NCI-H226 (cell line): Measurements from ENCODE around the gene EVPL.

Experiments used
- DNase-seq: peaks from one replicate; pipeline ENCODE4 v3.0.0-alpha.2; 2015

Gene EVPL

DNA sequence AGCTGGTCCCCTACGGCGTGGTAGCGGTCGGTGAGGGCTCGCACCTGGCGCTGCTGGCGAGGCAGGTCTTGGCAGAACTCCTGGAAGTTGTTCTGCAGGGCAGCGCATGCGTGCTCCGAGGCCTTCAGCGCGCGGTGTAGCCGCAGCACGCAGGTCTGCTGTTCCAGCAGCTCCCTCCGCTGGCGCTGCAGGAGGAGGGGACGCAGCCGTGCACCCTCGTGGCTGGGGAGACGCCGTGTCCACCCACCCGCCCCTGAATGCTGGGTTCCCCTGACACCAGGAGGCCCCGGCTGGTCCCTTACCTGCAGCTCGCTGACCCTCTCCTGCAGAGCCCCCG, 12.2 kb downstream of the EVPL start:
- DNase-seq, result no peak

DNA sequence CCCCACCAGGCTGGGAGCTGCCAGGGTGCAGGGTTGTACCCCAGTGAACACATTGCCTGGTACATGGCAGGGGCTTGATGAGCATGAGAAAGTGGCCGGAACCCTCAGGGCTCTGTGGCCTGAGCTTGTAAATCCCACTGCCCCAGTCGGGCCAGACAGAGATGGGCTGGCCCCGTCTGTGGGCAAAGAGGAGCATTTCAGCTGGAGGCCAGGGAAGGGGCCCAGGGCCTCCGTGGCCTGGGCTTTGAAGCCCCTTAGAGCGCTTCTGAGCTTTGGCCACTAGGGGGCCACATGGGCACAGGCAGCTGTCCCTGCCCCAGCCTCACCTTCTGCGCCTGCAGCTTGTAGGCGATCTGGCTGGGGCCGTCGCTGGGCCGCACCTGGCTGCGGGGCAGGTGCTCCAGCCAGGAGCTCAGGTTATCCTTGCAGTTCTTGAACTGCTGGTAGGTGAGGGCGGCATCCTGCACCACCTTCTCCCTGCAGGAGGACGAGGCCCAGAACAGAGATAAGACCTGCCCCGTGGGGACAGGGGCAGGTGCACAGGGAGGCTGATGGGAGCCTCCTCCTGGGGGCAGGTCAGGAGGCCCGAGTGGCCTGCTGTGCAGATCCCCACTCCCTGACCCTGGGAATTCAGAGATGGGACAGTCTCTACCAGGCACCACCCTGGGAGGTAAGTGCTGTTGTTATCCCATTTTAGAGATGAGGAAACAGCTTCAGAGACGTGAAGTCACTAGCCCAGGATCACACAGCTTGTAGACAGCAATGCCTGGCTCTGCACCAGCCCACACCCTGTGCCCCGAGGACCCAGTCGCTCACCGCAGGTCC, 12.8 kb downstream of the EVPL start:
- DNase-seq, result no peak

DNA sequence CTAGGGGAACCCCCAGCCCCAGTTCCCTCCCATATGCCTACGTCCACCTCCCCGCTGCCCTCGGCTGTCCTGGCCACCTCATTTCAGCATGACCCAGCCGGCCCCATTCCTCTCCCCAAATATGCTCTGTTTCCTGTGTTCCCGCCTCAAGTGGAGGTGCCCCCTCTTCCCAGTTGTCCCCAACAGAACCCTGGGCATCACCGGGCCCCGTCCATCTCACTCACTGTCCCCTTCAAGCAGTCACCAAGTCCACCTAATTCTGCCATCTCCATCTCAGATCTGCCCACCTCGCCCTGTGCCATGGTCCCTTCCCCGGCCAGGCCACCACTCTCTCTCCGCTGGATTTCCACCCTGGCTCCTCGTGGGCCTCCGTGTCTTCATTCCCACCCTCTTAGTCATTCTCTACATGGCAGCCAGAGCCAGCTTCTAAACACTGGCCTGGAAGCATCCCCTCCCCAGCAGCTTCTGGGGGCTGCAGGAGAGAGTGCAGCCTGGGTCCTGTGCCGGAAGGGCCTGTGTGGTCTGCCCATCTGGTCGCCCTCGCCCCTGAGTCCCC, 13.7 kb downstream of the EVPL start:
- DNase-seq, result no peak

DNA sequence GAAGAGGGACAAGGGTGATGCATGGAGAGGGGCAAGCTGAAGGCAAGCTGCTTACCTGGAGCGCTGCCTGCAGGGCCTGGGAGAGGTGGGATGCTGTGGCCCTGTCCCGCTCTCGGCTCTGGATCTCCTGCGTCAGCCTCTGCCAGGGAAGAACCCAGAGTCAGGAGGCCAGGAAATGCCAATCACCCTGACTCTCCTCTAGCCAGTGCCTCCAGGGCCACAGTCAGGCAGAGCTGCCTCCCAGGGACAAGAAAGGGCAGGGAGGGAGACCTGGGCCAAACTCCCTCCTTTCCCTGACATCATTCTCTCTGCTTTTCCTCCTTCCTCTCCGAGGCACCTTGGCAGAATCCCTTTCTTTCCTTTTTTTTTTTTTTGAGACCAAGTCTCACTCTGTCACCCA, 15.2 kb downstream of the EVPL start:
- DNase-seq, result peak; percentile 31

DNA sequence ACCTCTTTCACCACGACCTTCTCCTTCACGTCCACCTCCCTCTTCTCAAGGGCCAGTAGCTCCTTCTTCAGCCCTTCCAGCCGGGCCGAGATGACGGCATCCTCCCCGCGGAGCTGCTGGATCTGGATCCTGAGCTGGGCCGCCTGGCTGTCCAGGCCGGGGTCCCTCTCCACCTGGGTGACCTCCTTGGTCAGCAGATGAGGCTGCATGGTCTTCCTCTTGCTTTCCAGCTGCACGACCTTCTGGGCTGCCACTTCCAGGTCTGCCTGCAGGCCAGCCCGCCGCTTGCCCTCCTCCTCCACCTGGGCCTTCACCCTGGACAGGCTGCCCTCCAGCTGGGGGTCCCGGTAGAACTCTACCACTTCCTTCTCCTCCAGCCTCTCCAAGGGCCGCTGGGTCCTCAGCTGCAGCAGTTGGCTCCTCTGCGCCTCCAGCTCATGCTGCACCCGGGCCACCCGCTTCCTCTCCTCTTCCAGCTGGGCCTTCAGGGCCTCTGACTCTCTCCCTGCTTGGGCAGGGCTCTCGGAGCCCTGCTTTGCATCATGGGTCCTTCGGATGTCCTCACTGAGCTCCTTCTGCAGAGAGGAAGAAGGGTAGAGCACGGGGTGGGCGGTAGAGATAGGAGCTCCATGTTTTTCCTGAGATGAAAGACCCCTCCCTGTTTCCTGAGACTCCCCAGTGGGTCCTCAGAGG, 17.0 kb downstream of the EVPL start:
- DNase-seq, result no peak

DNA sequence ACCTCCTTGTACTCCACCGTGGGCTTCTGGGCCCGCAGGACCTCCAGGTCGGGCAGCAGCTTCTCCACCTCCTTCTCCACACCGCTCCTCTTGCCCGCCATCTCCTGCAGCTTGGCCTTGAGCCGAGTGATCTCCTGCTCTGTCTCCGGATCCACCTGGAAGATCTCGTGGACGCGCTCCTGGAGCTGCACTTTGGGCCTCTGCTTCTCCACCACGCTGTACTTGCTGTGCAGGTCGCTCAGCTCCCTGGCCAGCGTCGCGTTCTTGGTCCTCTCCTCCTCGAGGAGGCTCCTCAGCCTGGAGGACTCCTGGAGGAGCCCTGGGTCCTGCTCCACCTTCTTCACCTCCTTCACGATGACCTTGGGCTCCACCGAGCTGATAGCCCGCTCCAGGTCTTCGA, 17.7 kb downstream of the EVPL start:
- DNase-seq, result no peak

DNA sequence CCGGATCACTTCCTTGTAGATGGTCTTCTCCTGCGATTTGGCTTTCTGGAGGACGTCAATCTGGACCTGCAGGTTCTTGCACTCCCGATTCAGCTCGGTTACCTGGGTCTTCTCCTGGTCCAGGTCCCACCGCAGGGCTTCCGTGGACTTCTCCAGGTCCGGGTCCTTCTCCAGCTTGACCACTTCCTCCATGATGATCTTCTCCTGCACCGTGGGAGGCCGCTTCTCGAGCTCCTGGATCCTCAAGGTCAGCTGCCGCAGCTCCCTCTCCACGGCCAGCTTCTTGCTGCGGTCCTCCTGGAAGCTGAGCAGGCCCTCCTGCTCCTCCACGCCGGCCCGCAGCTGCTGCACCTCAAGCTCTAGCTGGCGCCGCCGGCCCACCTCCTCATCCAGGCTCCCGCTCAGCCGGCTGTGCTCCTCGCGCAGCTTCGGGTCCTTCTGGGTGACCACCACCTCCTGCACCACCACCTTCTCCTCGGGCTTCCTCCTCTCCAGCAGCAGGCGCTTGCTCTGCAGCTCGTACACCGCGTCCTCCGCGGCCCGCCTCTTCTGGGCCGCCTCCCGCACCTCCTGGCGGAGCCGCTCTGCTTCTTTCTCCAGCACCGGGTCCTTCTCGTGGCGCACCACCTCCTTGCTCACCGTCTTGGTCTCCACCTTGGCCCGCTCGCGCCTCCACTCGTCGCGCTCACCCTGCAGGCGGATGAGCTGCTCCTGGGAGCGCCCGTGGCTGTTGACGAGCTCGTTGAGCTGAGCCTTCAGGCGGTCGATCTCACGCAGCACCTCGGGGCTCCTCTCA, 18.3 kb downstream of the EVPL start:
- DNase-seq, result no peak

DNA sequence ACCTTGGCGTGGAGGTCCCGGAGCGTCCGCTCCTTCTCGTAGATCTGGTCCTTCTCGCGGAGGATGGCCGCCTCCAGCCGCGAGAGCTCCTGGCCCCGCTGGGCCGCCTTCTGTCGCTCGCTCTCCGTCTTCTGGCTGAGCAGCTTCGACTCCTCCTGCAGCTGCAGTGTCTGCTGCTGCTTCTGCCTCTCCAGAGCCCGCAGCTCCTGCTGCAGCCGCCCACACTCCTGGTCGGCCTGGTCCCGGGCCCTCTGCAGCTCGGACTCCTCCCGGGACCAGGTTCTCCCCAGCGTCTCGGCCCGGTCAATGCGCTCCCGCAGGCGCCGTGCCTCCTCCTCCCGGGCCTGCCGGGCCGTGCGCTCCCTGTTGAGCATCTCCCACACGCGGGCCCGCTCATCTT, 18.9 kb downstream of the EVPL start:
- no peak for DNase-seq

DNA sequence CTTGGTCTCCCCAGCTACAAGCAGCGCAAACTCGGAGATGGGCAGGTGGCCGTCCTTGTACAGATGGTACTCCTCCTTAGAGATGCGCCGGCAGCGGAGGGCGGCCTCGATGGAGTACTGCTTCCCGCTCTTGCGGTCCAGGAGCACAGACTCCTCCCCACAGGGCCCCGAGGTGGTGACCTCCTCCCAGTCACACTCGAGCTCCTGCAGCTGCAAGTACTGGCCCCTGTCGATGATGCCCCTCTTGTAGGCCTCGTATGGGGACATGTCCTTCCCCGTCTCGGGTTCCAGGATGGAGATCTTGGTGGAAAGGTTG, 19.3 kb downstream of the EVPL start:
- no peak for DNase-seq

DNA sequence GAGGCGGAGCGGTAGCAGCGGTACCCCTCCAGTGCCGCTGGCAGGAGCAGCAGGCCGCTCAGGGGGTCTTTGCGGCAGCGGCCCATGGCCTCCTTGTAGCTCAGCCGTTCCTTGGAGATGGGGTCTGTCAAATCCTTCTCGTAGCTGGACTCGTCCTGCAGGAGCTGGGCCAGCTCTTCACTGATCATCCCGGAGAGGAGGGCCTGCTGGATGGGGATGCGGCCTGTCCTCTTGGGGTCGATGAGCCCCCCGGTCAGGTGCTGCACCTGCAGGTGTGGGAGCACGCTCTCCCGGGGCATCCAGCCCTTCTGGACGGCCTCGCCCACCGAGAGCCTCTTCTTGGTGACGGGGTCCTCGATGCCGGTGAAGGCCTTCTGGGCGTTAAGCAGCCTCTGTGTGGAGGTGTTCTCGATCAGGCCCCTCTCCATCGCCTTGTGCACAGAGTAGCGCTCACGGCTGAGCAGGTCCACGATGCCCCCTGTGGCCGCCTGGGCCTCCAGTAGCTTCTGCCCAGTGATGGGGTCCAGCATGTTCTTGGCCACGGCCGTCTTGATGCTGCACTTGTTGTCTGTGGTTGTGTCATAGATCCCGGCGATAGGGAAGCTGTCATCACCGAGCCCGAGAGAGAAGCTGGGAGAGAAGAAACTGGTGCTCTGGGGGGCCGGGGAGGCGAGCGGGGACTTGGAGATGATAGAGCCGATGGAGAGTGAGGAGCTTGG, 19.8 kb downstream of the EVPL start:
- no peak for DNase-seq

DNA sequence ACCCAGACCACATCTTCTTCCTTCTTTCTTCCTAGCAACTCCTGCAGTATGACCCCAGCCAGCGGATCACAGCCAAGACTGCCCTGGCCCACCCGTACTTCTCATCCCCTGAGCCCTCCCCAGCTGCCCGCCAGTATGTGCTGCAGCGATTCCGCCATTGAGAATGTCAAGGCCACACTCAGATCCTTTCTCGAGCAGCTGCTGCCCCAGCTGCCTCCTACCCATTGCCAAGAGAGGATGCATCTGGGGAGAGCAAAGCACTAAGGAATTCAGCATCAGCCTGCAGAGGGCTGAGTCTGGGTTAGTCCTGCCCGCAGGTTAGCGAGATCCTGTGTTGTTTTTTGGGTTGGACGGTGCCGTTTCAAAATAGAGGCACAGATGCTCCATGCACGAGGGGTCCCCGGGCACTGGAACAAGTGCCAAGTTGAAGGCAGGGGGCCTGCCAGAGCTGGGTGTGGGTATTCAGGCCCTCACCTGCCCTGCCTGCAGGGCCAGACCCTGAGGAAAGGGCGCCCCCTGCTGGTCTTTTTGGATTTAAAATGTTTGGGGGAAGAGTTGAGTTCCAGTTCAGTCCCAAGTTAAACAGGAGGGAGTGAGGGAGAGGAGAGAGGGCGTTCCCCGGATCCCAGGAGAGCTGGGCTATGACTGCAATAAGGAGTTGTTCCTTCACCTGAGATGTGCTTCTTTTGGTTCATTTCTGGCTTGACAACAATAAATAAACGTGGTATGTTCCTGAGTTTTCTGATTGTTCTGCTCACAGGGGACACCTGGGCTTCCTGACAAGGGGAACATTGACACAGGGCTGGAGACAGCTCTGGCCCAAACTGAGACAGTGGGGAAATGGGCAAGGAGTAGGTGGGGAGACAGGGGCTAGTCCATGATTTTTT, 21.6 kb downstream of the EVPL start:
- peak; percentile 33 for DNase-seq

DNA sequence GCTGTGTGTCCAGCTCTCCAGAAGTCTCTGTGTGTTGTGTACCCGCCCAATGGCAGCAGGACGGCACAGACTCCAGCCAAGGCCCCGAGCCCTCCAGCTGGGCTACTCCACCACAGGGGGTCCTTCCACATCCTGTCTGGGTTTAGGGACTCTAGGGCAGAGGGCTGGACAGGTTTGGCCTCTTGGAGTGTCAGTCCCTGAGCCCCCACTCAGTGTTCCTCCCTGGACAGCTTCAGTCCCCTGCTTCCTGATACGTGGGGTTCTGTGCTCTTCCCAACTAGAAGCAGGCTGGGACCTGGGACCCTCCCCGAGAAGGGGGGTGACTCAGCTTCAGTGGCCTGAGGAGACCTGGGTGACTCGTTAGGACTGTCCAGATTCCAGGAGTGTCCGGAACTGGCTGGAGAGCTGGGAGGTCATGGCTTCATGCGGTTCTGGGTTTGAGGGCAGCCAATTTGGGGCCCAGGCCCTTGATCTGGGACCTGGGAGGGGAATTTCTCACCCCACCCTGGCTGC, 22.3 kb downstream of the EVPL start:
- no peak for DNase-seq

DNA sequence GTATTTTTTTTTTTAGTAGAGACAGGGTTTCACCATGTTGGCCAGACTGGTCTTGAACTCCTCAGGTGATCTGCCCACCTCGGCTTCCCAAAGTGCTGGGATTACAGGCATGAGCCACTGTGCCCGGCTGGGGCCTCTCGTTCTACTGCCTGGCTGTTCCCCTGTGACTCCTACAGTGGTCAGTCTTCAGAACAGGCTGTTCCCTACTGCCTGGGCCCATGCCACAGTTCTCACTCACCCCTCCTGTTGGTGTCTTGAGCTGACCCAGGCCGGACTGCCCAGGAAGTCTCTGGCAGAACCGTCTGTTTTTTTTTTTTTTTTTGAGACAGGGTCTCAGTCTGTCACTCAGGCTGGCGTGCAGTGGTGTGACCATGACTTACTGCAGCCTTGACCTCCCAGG, 23.2 kb downstream of the EVPL start:
- DNase-seq, result no peak

DNA sequence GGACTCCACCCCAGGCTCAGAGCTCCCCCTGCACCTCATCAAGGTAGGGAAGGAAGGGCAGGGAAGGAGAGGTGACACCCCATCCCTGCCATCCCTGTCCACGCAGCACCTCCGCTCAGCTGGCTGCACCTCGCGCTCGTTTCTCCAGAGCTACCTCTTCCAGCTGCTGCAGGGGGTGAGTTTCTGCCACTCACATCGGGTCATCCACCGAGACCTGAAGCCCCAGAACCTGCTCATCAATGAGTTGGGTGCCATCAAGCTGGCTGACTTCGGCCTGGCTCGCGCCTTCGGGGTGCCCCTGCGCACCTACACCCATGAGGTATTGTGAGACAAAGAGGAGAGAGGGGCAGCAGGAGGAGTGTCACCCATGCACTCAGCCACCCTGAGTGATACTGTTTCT, 25.0 kb downstream of the EVPL start:
- no peak for DNase-seq

DNA sequence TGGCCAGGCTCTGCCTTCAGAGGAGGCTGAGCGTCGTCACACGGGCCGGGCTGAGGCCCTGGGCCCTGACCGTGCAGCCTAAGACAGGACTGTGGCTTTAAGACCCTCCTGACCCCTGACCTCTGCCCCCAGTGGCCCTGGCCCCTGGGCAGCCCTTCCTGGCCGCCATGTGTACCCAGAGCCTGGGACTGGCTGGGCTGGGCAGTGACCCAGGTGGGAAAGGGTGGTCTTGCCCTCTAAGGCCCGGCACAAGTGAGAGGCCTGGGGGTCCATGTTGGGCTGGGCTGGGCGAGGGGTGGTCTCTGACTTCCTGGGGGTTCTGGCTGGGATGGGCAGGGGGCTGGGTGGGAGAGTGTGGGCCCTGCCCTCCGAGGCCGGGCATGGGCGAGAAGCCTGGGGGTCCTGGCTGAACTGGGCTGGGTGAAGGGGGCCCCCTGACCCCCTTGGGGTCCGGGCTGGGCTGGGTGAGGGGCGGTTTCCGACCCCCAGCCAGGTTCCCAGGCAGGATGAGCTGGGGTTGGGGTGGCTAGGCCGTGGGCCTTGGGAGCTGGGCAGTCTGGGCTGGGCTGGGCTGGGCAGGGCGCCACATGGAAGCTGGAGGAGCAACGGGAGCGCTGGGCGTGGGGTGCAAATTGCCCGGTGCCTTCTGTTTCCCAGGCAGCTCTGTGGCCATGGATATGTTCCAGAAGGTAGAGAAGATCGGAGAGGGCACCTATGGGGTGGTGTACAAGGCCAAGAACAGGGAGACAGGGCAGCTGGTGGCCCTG, 26.2 kb downstream of the EVPL start, which contains the start of gene CDK3:
CDK3 (plus strand) TSS at position 101 of the 767 bp plus-strand sequence; CDS start at position 672, 571 bp downstream.
- no peak for DNase-seq

DNA sequence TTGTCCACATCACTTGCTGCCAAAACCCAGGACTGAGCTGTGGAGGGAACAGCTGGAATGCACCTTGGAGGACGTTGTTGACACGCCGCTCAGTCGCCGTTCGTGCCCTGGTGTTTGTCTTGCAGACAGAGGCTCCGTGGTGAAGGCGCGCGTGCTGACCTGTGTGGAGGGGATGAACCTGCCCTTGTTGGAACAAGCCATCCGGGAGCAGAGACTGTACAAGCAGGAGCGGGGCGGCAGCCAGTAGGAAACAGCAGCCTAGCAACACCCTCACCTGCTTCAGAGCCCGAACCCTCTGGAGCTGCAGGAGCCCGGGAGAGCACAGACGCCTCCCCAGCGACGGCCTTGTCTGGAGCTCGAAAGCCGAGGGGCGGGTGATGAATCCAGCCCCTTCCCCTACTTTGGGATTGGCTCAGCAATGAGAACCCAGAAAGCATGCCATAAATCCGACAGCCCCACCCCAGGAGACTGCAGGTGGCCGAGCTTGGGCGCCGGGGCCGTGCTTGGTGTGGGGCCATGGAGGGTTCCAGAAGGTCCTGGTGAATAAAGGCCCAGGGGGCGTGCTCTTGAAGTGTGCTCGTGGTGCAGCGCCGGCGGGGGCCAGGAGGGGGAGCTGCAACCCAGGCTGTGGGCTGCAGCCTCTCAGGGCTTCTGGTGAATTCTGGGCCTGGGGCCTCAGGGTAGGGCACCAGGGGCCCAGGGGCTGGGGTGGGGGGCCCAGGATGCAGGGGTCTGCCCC, 26.9 kb downstream of the EVPL start:
- no peak for DNase-seq

DNA sequence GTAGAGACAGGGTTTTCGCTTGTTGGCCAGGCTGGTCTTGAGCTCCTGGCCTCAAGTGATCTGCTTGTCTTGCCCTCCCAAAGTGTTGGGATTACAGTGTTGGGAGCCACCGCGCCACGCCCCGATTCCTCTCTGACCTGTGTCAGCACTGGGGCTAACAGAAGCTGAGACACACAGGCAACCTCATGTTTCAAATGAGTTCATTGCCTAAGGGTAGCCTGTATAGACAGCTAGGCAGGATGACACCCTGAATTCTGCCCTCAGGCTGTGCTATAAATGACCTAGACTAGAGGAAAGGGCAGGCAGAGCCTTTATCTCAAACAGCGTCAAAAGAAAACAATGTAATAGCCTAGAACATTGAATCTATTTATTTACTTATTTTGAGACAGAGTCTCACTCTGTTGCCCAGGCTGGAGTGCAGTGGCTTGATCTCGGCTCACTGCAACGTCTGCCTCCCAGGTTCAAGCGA, 28.7 kb downstream of the EVPL start:
- DNase-seq, result peak; percentile 28

DNA sequence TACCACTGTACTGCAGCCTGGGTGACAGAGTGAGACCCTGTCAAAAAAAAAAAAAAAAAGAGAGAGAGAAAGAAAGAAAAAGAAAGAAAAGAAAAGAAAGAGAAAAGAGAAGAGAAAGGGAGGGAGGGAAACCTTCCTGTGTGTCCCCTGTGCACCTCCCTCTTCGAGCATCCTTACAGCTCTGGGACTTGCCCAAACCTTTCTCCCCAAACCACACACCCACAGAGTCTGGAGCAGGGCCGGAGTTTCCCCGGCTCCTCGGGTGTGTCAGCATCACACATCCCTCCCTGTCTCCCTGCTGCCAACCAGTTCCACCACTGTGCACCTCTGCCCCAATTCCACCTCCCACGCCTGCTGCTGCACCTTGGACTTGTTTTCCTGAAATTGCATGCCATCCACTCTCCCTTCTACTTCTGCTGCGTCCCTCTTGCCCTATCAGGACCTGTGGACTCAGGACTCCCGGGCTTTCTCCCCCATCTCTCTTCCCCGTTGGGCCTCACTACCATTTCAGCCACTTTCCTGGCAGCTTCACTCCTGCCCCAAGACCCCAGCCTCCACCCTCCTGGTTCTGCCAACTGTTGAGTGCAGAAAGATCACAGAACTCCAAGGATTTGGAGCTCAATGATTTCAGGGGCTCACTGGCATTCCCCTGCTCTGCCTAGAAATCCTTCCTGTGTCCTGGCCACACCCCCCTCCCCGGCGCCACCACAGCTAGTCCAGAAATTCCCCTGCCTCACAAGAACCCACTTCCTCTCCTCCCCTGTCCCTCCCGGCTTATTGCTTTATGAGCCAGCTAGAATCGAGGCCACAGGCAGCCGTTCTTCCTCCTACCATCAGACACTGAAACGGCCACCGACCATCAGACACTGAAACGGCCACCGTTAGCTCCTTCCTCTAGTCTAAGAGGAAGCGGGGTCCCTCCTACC, 30.2 kb downstream of the EVPL start:
- peak; percentile 55 for DNase-seq
